ENCODE data around the gene TMEM245. TPM values are rescaled to one million over a fixed set of nuclear protein-coding genes. Genes with fewer than 3 reads are reported as not detected.

Gene TMEM245
- total RNA-seq, 1 donor from 2014 or later = 52.2 TPM

DNA sequence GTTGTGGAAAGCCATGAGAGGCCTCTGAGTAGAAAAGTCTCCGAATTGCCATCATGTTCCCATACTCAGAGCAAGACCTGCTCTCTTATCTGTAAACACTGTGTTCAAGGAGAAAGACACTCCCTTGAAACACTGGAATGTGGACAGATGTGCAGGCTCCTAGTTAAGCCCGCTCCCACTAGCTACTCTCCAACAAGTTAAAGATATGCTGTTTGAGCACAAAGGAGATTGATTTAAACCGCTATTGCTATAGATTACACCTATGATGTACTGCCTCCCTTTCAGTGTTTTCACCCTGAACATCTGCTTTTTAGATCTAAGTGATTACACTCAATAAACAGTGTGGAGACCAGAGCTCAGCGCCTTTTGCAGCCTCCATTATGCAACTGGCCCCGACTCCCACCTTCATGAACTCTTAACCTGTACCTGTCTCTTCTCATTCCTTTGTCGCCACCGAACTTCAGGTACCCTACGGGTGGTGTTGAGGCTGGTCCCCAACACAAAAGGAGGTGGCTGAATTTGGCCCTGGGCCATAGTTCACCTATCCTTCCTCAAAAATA is 47.5 kb downstream of the TMEM245 start:
- no peak for DNase-seq (ENCODE audit: low read depth)
- H2AFZ ChIP-seq (ENCODE audit: low read depth, low read length) = no peak overlapping the region
- H3K4me3 ChIP-seq (ENCODE audit: insufficient read depth, low read depth, low read length) = no peak overlapping the region
- peaks cover 25% of the 10 kb centered on the region for H3K36me3 ChIP-seq (ENCODE audit: insufficient read depth, low read length)
- H3K9me3 ChIP-seq (ENCODE audit: insufficient read depth, low read depth, low read length) = no peaks in the 10 kb centered on the region
- Mint-ChIP-seq H3K4me3 (ENCODE audit: unreplicated experiment) (no peak overlapping the region), H3K4me1 (ENCODE audit: low read depth, unreplicated experiment) (no peaks in the 10 kb centered on the region), H3K36me3 (ENCODE audit: low read depth, unreplicated experiment) (peaks cover 15% of the 10 kb centered on the region), H3K9me3 (ENCODE audit: unreplicated experiment) (no peaks in the 10 kb centered on the region), H3K27me3 (ENCODE audit: low read depth, unreplicated experiment) (no peaks in the 10 kb centered on the region), H3K27ac (ENCODE audit: unreplicated experiment) (no peak overlapping the region)
- H3K4me2 ChIP-seq (ENCODE audit: low read length) = no peak overlapping the region
- H4K20me1 ChIP-seq (ENCODE audit: insufficient read depth, low read length) = no peaks in the 10 kb centered on the region
- H3K79me2 ChIP-seq (ENCODE audit: insufficient read depth, low read length) = no peaks in the 10 kb centered on the region
- no peaks in the 10 kb centered on the region for H3K4me1 ChIP-seq (ENCODE audit: insufficient read depth, low read length)
- no peak overlapping the region for H3K27ac ChIP-seq (ENCODE audit: low read depth, low read length)
- no peaks in the 10 kb centered on the region for H3K27me3 ChIP-seq (ENCODE audit: insufficient read depth, low read length)
- TF ChIP-seq, protein P1, sequence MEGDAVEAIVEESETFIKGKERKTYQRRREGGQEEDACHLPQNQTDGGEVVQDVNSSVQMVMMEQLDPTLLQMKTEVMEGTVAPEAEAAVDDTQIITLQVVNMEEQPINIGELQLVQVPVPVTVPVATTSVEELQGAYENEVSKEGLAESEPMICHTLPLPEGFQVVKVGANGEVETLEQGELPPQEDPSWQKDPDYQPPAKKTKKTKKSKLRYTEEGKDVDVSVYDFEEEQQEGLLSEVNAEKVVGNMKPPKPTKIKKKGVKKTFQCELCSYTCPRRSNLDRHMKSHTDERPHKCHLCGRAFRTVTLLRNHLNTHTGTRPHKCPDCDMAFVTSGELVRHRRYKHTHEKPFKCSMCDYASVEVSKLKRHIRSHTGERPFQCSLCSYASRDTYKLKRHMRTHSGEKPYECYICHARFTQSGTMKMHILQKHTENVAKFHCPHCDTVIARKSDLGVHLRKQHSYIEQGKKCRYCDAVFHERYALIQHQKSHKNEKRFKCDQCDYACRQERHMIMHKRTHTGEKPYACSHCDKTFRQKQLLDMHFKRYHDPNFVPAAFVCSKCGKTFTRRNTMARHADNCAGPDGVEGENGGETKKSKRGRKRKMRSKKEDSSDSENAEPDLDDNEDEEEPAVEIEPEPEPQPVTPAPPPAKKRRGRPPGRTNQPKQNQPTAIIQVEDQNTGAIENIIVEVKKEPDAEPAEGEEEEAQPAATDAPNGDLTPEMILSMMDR (IDR thresholded peaks at IDR 0.05; ENCODE audit: insufficient read depth, low read depth, low read length) = no peak
- no peak for TF ChIP-seq EZH2 (IDR thresholded peaks at IDR 0.05; ENCODE audit: insufficient read depth, low read length)
- H3K9ac ChIP-seq (ENCODE audit: low read length) = no peak overlapping the region
- FAIRE-seq = no peak

DNA sequence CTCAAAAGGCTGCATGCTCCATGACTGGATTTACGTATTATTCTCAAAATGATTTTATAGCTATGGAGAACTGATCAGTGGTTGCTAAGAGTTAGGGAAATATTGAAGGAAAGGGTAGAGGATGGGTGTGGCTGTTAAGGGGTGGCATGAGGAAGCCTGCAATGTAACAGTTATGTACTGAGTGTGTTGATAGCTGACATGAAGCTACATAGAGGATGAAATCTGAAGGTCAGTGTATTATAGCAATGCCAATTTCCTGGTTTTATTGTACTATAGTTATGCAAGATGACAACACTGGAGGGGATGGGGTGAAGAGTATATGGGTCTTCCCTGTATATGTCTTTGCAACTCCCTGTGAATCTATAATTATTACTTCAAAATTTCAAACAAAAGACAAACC is 51.0 kb downstream of the TMEM245 start:
- Histone ChIP-seq H3K79me2 (ENCODE audit: insufficient read depth, low read length) (no peaks in the 10 kb centered on the region), H3K4me3 (ENCODE audit: insufficient read depth, low read depth, low read length) (no peak overlapping the region), H3K9ac (ENCODE audit: low read length) (no peak overlapping the region), H3K27me3 (ENCODE audit: insufficient read depth, low read length) (no peaks in the 10 kb centered on the region), H3K27ac (ENCODE audit: low read depth, low read length) (no peak overlapping the region), H3K9me3 (ENCODE audit: insufficient read depth, low read depth, low read length) (no peaks in the 10 kb centered on the region), H2AFZ (ENCODE audit: low read depth, low read length) (no peak overlapping the region), H3K36me3 (ENCODE audit: insufficient read depth, low read length) (peaks cover 25% of the 10 kb centered on the region), H4K20me1 (ENCODE audit: insufficient read depth, low read length) (no peaks in the 10 kb centered on the region), H3K4me1 (ENCODE audit: insufficient read depth, low read length) (peaks cover 13% of the 10 kb centered on the region), H3K4me2 (ENCODE audit: low read length) (no peak overlapping the region)
- FAIRE-seq = no peak
- DNase-seq (ENCODE audit: low read depth) = no peak
- Mint-ChIP-seq H3K4me1 (ENCODE audit: low read depth, unreplicated experiment) (peaks cover 12% of the 10 kb centered on the region), H3K36me3 (ENCODE audit: low read depth, unreplicated experiment) (peaks cover 14% of the 10 kb centered on the region), H3K9me3 (ENCODE audit: unreplicated experiment) (no peaks in the 10 kb centered on the region), H3K27ac (ENCODE audit: unreplicated experiment) (no peak overlapping the region), H3K27me3 (ENCODE audit: low read depth, unreplicated experiment) (no peaks in the 10 kb centered on the region), H3K4me3 (ENCODE audit: unreplicated experiment) (no peak overlapping the region)
- no peak for TF ChIP-seq EZH2 (IDR thresholded peaks at IDR 0.05; ENCODE audit: insufficient read depth, low read length)
- TF ChIP-seq, protein P1 (IDR thresholded peaks at IDR 0.05; ENCODE audit: insufficient read depth, low read depth, low read length) = no peak

- Histone ChIP-seq H3K9me3 (ENCODE audit: insufficient read depth, low read depth, low read length) (no peaks in the 10 kb centered on the region), H3K36me3 (ENCODE audit: insufficient read depth, low read length) (peaks cover 19% of the 10 kb centered on the region), H3K27me3 (ENCODE audit: insufficient read depth, low read length) (no peaks in the 10 kb centered on the region), H4K20me1 (ENCODE audit: insufficient read depth, low read length) (no peaks in the 10 kb centered on the region), H3K4me2 (ENCODE audit: low read length) (peak overlapping the region; percentile 37), H3K9ac (ENCODE audit: low read length) (no peak overlapping the region), H2AFZ (ENCODE audit: low read depth, low read length) (no peak overlapping the region), H3K4me3 (ENCODE audit: insufficient read depth, low read depth, low read length) (no peak overlapping the region), H3K27ac (ENCODE audit: low read depth, low read length) (no peak overlapping the region), H3K4me1 (ENCODE audit: insufficient read depth, low read length) (peaks cover 13% of the 10 kb centered on the region), H3K79me2 (ENCODE audit: insufficient read depth, low read length) (no peaks in the 10 kb centered on the region)
- FAIRE-seq = peak; percentile 62
- DNase-seq (ENCODE audit: low read depth) = peak; percentile 70
- Mint-ChIP-seq H3K9me3 (ENCODE audit: unreplicated experiment) (no peaks in the 10 kb centered on the region), H3K27ac (ENCODE audit: unreplicated experiment) (no peak overlapping the region), H3K27me3 (ENCODE audit: low read depth, unreplicated experiment) (no peaks in the 10 kb centered on the region), H3K4me3 (ENCODE audit: unreplicated experiment) (no peak overlapping the region), H3K4me1 (ENCODE audit: low read depth, unreplicated experiment) (peaks cover 15% of the 10 kb centered on the region), H3K36me3 (ENCODE audit: low read depth, unreplicated experiment) (peaks cover 8% of the 10 kb centered on the region)
- no peak for TF ChIP-seq EZH2 (IDR thresholded peaks at IDR 0.05; ENCODE audit: insufficient read depth, low read length)
- TF ChIP-seq, protein P1 (IDR thresholded peaks at IDR 0.05; ENCODE audit: insufficient read depth, low read depth, low read length) = no peak
Measured at GRCh38 chr9:109064963-109065702, 54.6 kb downstream of the TMEM245 start.
